NCI-H82 (cell line): Measurements from ENCODE around the gene CMTM2.
"Not testable (repeated sequence)": the region's sequence is repeated elsewhere in the genome, so short reads cannot be mapped to it uniquely, and the experiment has no call there.

ENCODE experiments used
- DNase-seq: peaks from one replicate; lab custom pipeline; 2025; lab: John Stamatoyannopoulos, UW

CMTM2 gene

DNA sequence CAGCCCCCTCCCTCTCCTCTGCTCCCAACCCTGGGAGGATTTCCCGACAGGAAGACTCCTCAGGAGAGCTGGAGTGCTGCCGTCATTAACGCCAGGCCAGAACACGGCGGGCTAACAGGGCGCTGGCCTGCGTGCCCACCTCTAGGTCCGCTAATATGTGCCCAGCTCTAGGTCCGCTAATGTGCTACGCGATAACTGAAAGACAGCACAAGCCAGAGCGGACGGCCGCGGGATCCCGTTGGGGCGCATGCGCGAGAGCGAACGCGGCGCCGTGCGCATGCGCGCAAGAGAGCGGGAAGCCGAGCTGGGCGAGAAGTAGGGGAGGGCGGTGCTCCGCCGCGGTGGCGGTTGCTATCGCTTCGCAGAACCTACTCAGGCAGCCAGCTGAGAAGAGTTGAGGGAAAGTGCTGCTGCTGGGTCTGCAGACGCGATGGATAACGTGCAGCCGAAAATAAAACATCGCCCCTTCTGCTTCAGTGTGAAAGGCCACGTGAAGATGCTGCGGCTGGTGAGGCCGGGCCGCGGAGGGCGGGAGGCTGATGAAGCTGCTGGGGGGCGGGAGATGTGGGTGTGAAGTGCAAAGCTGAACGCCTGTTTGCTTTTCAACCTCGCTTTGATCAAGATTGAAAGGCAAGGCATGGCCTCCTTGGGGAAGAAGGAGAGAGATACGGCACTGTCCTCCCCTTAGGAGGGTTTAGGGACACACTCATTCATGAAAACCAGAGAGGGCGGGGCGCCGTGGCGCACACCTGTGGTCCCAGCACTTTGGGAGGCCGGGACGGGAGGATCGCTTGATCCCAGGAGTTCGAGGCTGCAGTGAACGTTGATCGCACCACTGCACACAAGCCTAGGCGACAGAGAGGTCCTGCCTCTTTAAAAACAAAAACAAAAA is 26.7 kb upstream of the CMTM2 start, which contains the start of gene CKLF:
Gene CKLF, plus strand, starts transcription at position 291 of the 892 bp plus-strand sequence. Its CDS starts 140 bp downstream, at position 431.
- DNase-seq, result peak; percentile 81

DNA sequence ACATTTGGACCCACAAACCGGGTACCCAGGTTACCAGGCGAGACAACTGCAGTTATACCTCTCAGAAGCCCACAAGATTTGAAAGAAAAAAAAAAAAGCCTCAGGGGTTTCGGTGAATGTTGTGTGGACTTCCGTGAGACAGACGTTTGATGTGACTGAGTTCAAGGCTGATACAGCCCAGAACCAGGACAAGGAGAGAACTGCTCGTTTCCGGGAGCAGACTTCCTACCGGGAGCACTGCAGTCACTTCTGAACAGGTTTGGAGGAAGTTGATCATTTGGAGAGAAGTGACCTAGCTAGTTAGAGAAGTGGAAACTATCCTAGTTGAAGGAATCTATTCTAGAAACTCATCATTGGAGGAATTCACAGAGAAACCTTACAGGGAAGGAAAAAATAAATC is 26.0 kb upstream of the CMTM2 start:
- no peak for DNase-seq

DNA sequence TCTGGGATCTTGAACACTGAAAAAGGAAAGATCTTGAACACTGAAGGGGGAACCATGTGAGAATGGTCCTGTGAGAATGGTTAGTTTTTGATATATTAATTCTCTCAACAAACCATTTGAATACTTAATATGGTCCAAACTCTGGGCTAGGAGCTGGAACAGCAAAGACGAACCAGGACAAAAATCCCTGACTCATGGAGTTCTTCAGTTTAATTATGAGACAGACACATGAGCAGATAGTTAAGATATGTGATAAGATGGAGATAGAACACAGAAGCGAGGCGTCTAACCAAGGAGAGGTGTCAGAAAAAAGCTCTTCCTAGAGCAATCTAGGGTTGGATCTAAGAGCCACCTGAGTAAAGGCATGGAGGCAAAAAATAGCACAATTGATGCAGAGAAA is 25.2 kb upstream of the CMTM2 start:
- no peak for DNase-seq

DNA sequence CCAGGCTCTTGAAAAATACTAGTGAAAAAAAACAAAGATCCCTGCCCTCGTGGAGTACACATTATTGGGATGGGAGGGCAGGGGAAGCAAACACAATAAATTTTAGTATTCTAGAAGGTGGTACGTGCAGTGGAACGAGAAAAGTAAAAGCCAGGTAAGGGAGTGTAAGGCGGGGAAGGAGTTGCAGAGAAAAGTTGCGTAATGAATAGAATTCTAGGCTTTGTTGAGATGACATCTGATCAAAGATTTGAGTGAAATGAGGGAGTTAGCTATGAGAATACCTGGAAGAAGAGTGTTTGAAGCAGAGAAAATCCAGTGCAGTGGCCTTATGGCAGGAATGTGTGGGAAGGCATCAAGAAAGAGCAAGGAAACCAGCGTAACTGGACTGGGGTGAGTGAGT is 24.8 kb upstream of the CMTM2 start:
- DNase-seq, result no peak

DNA sequence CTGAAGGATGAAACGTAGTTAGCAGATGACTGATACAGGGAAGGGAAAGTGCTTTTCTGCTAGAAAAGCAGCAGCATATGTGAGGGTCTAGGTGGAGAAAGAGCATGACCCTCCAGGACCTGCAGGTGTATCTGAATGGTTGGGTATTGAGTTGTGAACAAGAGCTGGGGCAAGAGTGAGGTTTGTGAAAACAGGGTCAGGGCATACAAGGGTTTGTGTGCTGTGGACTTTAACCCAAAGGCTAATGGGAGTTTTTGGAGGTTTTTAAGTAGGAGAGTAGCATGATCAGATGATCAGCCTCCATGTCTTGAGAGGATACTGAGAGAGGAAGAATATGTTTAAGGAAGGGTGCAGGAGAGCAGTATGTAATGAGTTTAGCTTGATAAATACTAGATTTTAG is 19.2 kb upstream of the CMTM2 start:
- no peak for DNase-seq

DNA sequence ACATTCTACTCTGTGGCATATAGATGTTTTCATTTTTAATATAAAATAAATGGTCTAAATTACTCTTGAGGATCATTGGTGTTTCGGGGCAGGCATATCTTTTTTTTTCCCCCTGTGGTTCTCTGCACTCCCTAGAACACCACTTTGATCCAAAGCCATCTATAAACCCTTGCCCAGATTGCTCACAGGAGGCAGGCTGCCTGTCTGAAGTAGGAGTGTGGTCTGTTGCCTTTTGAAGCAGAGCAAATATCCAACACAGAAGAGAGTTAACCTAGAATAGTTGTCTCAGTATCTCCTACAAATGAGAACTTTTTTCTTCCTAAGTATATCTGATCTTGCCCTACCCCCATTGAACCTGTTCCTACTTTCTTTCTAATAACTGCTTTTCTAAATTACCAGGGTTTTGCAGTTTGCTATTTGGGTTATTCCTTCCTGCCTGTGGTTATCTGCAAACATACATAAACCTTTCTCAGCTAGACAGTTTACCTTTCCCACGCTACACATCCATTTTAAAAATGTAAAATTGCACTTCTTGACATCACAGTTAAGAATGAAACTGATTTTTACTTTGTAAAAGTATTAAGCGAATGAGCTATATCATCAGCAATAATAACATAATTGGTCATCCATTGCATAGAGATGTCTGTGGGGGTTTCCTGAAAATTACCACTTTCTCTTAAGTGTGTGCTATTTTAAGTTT is 17.7 kb upstream of the CMTM2 start:
- DNase-seq, result no peak

DNA sequence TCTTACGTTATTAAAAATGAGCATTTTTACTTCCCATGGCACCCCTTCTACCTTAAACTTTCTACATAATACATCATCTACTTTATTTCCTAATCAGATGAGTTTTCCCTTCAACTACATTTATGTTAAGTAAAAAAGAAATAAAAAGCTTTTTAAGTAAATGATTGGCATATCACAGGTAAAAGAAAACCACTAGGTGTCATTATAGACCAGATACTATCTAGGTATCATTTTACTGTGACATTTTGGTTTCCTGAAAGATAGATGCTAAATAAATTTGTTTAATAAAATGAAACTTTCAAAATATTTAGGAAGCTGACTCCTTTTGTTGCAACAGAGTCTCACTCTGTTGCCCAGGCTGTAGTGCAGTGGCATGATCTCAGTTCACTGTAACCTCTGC is 16.9 kb upstream of the CMTM2 start:
- DNase-seq, result no peak

DNA sequence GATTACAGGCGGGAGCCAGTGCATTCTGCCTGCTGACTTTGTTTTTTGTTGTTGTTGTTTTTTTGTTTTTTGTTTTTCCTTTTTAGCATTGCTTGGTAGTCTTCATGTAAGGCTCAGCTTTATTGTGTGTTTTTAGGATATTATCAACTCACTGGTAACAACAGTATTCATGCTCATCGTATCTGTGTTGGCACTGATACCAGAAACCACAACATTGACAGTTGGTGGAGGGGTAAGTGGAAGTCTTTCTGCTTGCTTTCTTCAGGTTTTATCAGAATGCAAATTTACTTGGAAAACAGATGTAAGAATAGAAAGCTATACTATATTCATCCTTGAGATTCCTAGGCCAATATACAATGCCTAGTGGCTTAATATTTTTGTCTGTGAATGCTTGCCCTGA is 16.3 kb upstream of the CMTM2 start:
- DNase-seq, result no peak

DNA sequence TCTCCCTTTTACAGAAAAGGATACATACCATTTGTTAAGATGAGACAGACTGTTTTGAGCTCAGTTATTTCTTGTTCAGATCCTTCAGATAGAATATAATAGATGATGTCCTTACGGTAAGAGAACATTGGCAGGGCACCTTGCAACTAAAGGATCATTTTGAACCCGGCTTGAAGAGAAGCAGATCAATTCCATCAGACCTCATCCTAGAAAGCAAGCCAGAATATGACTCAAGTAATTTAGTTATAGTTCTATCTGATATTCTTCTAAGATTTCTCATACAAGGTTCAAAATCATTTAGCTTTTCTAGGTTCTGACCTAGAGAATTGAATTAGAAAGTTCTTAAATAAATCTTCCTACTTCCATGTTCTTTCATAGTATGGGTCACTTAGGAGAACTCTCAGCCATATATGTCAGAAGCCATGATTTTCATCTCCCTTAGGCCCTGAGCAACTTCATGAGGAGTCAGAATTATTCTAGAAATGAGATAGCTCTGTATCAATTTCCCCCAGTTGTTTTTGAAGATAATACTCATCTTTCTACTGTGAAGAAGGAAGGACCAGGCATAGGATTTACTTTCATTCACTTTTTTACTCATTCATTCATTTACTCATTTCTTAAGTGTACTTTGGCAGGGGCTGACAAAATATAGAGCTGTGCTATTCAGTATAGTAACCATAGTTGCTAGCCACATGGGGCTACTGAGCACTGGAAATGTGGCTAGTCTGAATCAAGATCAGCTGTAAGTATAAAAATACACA is 15.5 kb upstream of the CMTM2 start:
- DNase-seq, result no peak

DNA sequence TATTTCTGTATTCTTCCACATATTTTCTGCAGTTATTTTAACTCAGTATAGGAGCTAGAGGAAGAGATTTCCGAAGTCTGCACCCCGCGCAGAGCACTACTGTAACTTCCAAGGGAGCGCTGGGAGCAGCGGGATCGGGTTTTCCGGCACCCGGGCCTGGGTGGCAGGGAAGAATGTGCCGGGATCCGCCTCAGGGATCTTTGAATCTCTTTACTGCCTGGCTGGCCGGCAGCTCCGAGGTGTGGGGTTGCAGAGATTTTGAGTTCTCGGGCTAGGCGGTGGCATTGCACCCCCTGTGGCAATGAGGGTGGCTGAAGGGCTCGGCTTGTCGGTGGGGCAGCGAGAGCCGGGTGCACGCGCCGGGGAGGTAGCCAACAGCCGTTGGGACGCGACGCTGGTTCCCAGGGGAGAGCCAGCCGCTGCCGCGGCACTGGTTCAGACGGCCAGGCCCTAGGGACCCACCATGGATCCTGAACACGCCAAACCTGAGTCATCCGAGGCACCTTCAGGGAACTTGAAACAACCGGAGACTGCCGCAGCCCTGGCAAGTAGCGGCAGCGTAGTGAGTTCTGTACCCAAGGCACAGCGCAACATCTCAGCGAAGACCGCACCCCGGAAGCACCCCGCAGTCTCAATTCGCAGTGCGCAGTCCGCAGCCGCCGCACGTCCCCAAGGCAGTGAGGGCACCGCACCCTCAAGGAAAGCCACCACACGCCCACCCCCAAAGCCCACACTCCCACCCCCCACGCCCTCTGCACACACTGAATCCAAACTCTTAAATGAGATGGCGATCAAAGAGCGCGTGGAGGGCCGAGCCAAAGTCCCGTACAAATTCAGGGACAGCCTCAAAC is 13.0 kb upstream of the CMTM2 start, which contains the start of gene CMTM1:
Gene CMTM1, plus strand, starts transcription at position 389 of the 851 bp plus-strand sequence. Its CDS starts 75 bp downstream, at position 464.
- no peak for DNase-seq

DNA sequence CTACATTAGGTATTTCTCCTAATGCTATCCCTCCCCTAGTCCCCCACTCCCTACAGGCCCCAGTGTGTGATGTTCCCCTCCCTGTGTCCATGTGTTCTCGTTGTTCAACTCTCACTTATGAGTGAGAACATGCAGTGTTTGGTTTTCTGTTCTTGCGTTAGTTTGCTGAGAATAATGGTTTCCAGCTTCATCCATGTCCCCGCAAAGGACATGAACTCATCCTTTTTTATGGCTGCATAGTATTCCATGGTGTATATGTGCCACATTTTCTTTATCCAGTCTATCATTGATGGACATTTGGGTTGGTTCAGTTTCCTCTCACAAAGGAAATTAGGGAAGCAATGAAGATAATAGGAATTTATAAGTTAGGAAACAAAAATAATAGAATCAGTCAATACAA is 12.0 kb upstream of the CMTM2 start:
- not testable (repeated sequence) for DNase-seq

DNA sequence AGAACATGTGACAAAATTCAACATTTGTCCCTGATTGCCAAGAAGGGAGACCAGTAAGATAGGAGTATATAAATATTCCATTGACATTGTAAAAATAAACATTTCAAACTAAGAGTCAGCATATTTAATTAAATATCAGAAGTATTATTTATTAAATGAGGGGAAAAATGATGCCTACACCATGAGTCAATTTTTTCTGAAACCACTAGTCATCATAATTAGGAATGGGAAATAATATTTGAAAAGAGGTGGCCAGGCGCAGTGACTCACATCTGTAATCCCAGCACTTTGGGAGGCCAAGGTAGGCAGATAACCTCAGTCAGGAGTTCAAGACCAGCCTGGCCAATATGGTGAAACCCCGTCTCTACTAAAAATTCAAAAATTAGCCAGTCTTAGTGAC is 10.9 kb upstream of the CMTM2 start:
- DNase-seq, result no peak

DNA sequence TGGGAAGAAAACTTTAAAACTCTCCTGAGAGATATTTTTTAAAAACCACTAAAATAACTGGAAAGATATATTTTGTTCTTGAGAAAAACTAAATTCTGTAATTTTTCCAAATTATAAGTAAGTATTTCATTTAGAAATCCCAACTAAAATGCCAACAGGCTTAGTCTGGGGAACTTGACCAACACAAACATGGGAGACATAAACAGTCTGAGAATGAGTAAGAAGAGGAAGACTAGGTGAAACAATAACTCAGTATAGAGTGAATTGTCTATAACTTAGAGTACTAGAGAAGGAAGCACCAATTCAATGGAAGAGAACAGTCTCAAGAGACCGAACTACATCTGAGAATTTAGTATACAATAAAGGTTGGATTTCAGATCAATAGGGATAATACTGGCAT is 10.1 kb upstream of the CMTM2 start:
- no peak for DNase-seq

DNA sequence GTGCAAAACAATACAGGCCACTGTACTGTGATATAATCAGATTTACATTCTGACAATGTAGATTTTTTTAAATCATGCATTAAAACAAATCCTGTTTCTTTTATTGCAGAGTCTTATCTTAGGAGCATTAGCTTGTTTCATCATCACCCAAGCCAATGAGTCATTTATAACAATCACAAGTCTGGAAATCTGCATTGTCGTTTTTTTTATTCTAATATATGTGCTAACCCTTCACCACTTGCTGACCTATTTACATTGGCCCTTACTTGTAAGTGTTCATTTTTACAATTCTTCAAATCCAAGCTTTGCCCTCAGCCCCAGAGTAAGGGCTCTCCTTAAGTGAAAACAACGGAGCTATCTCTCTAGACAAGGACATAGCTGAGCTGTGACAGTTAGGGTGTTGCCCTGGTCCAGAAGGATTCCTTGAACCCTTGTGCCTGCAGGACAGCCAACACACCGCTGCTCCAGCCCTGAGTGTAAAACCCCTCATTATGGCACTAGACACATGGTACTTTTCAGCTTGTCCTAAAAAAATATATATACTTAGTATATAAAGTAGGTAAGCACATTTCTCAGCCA is 9.3 kb upstream of the CMTM2 start:
- no peak for DNase-seq

DNA sequence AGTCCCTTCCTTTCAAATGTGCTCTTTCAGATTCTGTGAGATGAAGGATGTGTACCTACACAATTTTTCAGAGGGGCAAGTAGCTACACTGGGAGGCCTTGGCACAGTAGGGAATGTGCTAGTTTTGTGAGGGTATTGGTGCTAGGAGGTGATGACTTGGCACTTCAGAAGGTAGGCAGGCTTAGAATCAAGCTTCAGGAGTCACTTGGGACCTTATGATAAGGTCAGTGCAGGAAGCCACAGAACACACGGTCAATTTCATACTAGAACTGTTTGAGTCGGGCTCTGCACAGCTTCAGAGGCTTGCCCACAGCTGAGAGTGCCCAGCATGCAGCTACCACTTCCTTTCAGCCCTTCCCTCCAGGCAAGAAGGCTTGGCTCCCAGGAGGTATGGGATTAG is 6.9 kb upstream of the CMTM2 start:
- no peak for DNase-seq

DNA sequence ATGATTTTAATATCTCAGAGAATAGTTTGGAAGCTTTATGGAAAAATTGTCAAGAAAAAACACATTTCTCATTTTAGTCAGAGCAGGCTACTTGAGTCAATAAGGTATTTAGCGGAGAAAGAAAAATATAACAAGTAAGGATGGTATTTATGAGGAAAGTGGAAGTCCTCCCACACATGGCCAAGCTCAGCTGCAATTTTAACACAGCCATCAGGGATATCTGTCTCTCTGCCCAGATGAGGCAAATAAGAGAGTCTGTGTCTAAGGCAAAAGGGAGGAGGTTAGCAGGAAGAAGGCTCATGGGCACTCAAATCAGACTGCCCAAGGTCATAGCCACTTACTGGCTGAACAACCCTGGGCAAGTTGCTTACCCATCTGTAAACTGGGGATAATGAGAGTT is 5.2 kb upstream of the CMTM2 start:
- no peak for DNase-seq

DNA sequence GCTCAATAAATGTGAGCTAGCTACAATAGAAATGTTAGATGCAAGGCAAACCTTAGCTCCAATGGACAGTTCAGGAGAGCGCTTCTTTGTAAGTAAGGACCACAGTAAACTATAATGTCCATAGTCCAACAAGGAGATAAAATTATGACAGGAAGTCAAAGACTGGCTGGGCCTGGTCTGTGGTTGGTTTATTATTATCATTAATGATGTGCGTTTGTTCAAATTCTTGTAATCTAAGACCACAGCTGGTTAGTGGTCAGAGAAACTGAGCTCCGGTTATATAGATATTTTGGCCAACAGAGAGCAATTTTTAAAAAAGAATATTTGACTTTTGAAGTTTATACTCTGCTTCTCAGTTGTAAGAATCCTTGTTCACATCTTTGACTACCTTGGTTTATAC is 4.7 kb upstream of the CMTM2 start:
- DNase-seq, result no peak

DNA sequence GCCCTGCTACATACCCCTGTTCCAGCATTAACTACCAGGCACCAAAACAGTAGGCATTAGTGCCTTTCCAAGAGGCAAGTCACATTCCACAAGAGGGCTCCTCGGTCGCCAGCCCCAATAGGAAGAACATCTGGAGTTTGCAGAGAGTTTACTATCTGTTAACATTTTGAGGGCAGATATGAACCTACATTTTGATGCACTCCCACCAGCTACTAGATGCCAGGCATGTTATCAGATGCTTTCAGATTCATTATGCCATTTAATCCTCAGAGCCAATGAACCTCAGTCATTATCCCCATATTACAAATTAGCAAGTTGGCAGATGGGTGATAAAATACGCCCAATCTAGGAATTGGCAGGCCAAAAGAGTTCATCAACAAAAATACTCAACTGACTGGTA is 4.2 kb upstream of the CMTM2 start:
- DNase-seq, result no peak

DNA sequence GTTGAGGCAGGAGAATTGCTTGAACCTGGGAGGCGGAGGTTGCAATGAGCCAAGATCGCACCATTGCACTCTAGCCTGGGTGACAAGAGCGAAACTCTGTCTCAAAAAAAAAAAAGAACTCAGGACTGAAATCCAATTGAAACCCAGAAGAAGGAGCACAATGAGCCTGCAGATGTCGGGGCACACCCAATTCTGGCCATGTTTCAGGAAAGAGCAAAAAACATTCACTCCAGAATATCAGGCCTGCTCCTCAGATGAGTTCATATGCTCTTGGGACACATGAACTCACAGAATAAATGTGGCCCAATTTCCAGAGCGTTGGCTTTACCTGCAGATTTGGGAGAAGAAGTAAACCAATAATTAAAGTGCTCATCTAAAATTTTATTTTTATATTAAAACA is 3.0 kb upstream of the CMTM2 start:
- DNase-seq, result no peak

DNA sequence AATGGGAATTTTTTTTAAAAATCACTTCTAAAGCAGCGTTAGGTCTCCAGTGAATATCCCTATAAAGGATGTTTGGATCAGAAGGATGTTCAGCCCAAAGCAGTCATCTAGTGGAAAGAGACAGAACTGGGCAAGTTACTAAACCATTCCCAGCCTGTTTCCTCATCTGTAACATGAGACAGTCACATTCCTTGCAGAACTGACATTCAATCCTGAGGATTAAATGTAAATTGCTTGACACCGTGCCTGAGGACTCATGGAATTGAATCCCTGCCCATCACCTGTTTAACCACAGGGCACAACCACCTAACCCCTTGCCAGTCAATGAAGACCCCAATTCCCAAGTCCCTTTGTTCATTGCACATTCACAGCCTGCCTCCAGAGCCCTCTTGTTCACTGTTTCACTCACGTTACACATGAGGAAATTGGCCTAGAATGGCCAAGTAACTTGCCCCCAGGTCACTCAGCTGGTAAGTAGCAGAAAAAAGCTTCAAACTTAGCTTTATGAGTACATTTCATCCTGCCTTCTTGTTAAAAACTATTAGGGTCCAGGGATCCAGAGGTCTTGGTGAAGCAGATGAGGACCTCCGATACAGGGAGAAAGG is 1.4 kb downstream of the CMTM2 start:
- peak; percentile 30 for DNase-seq
